ENCODE data around the gene BAK1.
"Not testable (repeated sequence)": the region's sequence is repeated elsewhere in the genome, so short reads cannot be mapped to it uniquely, and the experiment has no call there.

BAK1 gene

GRCh38 chr6:33609019-33609418 lies 28.9 kb upstream of the BAK1 start:
- no peak for DNase-seq

DNA sequence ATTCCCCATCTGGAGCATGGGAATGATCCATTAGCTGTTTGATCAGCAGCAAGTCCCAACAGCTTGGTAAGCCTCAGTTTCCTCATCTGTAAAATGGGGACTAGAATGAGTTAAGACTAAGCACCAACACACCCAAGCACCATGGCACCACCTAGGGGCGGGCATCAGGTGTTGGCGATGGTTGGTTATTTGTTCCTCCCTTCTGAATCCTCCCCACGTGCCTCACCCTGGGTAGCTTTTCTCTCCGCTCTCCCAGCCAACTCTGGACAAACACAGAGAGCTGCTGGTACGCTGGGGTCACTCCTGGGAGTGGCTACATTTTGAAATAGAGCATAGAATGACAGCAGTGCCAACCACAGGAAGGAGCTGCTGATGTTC lies 27.7 kb upstream of the BAK1 start:
- no peak for DNase-seq

GRCh38 chr6:33607126-33607783 lies 27.2 kb upstream of the BAK1 start:
- DNase-seq: no peak

- no peak for DNase-seq
These were observed 26.6 kb upstream of the BAK1 start for GRCh38 chr6:33606642-33607041.

- DNase-seq: no peak
These were observed 25.1 kb upstream of the BAK1 start for GRCh38 chr6:33604941-33605854.

- DNase-seq: no peak
These were observed 22.1 kb upstream of the BAK1 start for GRCh38 chr6:33602180-33602579.

DNA sequence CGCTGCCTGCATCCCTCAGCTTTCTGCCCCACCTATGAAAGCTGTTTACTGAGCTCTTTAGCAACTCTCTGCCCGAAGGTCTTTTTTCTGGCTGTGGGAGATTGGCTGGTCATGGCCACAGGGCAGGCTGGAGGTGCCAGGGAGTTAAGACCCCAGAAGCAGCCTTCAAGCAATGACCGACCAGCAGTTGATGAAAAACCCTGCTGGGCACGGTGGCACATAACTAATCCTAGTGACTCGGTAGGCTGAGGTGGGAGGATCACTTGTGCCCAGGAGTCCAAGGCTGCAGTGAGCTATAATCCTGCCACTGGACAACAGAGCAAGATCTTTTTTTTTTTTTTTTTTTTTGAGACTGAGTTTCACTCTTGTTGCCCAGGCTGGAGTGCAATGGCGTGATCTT lies 20.7 kb upstream of the BAK1 start:
- DNase-seq: no peak

DNA sequence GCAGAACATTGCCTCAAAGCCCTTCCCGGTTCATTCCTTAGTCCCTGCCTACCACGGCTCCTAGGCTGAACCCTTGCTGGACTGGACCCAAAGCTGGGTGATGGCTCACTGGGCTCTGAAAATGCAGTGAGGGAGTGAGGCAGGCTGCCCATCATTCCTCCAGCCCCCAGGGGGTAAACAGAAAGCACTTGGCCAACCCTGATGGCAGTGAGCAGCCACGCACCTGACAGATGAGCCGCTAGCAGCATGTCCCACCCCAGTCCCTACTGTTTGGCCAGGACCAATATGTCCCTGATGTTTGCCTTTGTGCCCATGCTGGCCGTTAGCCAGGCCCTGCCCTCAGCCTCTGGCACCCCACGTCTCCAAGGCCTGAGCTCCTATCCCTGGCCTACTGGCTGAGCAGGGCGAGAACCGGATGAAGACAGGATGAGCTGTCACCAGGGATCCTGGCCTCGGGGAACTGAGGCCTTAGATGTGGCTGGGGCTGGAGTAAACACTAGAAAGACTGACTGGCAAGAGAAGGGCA lies 19.4 kb upstream of the BAK1 start:
- DNase-seq: no peak

DNA sequence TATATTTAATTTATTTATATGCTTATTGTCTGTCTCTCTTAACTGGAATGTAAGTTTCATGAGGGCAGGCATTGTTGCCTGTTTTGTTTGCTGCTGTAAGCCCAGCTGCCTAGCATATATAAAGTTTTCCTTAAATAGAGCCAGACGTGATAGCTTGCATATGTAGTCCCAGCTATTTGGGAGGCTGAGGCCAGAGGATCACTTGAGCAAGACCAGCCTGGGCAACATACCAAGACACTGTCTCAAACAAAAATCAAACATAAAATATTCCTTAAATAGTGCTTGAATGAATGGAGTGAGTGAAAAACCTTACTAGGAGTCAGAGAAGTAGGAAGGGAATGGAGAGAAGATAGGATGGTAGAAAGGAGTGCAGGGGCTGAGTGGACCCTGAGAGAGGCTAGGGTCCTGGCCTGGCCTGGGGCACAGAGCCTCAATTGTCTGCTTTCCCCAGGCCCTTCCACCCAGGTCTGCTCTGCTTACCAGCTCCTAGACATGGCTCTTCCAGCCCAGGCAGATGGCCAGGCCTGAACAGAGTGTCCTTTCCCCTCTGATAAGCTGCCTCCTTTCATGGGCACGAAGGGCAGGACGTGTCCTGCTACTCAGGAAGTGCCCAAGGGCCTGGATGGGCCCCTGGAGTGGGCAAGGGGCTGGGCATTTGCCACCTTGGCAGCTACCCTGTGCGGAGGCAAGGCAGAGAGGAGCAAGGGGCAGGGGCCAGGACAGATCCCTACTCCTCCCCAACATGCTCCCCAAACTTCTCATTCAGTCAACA lies 17.7 kb upstream of the BAK1 start:
- no peak for DNase-seq

DNA sequence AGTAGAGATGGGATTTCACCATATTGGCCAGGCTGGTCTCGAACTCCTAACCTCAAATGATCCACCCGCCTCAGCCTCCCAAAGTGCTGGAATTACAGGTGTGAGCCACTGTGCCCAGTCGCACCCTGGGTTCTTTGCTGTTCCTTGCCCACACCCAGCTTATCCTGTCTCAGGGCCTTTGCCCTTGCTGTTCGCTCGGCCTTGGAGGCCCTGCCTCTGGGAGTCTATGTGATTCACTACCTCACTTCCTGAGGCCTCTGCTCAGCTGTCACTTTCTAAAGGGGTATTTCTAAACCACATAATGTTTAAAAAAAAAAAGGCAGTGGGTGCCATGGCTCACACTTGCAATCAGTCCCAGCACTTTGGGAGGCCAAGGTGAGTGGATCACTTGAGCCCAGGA lies 16.8 kb upstream of the BAK1 start:
- not testable (repeated sequence) for DNase-seq

GRCh38 chr6:33595001-33595846 lies 15.1 kb upstream of the BAK1 start:
- DNase-seq: no peak

- DNase-seq: no peak
These were observed 13.3 kb upstream of the BAK1 start for GRCh38 chr6:33593414-33593727.

DNA sequence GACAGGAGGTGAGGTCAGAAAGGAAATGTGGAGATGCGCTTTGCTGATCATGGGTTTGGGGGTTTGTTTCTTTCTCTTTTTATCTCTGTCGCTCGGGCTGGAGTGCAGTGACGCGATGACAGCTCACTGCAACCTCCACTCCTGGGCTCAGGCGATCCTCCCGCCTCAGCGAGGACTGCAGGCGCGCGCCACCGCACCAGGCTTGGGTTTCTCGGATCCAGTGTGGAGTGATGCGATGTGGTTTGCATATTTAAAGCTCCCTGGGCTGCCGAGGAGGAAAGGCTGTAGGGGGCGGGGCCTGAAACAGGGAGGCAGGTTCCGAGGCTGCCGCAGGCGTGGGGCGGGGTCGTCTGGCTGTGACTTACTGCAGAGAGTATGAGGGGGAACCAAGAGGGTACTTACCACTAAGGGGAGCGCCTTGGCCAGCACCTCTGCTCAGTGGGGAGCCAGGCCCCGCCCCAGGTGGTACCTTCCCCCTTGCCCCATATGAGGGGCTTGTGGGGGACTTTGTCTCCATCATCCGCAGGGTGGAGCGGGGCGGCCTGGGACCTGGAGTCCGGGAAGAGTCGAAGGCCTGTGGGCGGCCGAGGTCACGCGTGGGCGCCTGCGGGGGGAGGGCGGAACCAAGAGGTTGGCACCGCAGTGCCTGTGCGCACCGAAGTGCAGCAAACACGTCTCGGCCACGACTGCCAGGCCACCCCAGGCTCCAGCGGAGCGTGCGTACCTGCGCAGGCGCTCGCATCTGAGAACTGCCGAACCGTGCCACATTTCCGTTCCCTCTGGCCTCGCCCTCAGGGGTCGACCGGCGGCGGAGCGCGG lies 12.7 kb upstream of the BAK1 start:
- peak in 17 of 56 donors; percentile 6 to 65 (median 21) for DNase-seq

DNA sequence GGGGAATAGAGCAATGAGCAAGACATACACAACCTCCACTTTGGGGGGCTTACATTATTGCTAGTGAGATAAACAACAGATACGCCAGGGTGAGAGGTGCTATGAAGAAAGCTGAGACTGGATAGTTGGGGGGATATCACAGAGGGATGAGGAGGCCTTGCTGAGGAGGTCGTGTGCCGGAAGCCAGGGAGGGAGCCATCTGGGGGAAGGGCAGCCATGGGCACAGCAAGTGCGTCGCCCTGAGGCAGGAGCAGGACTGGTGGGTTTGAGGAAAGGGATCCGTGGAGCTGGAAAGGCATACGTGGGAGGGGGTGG lies 12.2 kb upstream of the BAK1 start:
- no peak for DNase-seq

DNA sequence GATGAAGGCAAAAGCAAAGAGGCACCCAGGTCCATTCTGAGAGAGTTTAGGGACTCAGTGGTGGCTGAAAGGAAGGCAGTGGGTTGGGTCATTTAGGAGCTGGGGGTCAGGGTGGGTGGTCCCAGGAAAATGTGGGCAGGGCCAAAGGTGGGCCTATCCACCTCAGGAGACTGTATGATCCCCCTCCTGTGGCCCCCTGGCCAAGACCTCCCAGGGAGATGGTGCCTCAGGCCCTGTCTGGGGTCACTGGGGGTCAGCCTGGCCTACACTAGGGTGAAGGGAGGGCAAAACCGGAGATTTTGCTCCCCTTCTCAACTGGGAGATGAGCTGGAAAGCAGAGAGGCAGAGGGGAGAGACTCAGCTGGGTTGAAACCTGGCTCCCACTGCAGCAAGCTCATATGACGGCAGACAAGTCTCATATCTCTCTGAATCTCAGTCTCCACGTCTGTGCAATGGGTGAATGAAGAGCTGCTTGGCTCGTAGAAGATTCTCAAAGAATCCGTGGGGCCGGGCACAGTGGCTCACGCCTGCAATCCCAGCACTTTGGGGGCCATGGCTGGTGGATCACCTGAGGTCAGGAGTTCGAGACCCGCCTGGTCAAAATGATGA lies 11.5 kb upstream of the BAK1 start:
- no peak for DNase-seq

DNA sequence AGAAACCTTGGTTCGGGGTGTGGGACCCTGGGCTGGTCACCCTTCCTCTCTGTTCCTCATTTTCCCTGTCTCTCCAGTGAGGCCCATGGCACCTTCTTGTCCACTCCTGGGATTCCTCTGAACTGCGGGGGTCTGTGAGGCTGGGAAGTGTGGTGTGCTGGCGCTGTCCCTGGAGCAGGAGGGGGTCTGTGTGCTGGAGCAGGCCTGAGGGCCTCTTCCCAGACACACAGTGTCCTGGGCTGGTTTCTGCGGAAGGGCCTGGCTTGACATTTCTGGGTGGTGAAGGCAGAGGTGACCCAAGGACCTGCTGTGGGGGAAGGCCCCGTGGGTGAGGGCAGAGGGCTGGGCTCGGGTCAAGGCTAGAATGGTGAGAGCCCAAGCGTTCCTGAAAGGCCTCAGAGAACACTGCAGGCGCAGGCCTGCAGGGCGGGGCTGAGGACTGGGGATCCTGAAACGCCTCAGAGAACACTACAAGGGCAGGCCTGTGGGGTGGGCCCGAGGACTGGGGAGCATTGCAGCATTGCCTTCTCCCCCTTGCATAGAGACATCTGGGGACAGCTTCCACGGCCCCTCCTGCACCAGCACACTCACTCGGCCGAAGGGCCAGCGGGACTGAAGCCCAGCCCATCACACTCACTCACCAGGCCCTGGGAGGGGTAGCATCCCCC lies 10.6 kb upstream of the BAK1 start:
- DNase-seq: no peak

DNA sequence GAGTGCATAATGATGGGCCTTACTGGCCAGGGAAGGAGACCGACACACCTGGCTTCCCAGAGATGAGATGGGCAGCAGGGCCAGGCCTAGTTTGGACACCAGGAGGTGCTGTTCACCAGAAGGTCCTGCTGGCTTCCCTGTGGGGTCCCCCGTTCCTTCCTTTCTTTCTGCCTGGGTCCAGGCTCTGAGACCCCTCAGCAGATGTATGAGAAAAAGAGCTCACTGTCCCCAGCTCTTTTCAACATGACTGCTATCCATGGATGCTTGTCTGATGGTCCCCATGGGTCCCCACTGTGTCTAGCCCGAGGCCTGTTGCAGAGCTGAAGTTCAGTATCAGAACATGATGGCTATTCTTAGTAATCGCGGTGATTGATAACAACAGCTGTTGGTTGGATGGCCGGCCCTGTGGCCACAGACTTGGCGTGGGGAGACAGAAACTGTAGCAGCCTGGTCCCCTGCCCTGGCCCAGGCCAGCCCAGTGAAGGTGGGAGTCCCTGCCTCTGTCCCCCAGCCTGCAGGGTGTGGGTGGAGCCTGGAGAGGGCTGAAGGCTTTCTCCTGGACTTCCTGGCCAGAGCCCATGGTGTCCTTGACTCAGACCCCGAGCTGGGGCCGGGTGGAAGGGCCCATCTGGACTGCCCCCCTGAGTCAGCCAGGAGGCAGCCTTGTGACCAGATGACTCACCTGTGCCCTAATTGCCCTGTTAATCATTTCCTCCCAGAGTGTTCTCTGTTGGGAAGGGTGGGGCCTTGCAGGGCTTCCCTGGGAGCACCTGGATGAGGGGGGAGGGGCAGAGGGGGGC lies 9.9 kb upstream of the BAK1 start:
- DNase-seq: peak in 21 of 56 donors; percentile 4 to 52 (median 15)

- DNase-seq: no peak
These were observed 9.3 kb upstream of the BAK1 start for GRCh38 chr6:33589392-33589730.

DNA sequence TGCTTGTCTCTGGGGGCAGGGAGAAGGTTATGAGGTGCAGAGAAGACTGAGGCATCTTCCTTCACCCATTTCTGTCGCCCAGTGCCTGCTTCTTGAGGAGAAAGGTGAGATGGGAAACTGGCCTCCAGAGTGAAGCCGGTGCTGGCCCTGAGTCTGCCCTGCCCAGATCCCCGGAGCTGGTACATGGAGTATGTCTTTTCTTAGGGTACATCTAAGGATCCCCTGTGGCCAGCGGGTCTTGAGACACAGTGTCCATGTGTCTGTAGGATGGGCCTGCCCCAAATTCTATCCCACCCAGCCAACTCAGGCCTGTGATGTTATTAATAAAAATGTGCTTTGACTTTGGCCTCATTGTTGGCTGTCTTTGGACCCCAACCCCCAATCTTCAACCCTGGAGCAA lies 8.8 kb upstream of the BAK1 start:
- DNase-seq: no peak

Measured in nucleus accumbens (tissue), 56 donors.